HG03135 (cell line): ENCODE data around the gene SYNE1.
A peak's percentile ranks its signal among the peaks of the same experiment; 100 is the strongest.

Experiments used
- ATAC-seq: cut with Tn5 transposase; IDR thresholded peaks from one replicate; pipeline ENCODE4 v1.9.1; 2021; ENCODE audit warnings: mild to moderate bottlenecking, moderate library complexity; ENCODE audit not compliant: unreplicated experiment

SYNE1 gene

DNA sequence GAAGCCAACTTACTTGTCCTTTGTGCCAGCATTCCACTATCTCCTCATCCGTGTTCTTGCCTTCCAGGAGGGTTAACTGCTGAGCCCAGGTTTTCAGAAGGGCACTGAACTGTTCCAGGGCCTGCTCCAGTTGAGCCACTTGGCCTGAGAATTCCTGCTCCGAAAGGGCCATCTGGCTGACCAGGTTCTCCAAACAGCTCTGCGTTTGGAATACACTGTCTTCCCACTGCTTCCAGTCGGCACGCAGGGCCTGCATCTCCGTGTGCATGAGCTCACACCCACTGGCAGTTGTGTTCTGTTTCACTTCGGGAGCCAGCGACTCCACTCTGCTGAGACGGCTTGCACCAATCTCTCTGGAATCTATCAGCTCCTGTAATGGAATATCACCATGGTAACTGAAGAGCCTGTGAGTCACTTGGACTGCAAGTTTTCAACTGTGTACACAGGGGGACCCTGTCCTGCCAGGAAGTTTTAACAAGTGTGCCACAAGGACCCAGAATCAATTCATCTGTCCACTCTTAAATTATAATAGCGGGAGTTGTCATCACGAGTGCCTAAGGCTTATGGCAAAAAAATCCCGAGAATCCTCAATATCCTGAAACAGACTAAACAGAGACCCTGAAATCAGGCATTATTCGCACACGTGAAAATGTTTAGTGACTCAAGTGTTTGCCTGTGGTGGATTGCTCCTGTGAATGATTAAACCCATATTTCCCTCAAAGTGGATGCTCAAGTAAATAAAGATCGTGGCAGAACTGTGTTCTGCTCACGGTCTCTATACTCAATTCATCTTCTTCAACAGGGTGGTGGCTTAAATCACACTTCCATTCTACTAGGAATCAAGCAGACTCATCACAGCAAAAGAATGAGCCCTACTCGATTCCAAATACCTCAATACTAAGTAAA lies 255.9 kb downstream of the SYNE1 start:
- ATAC-seq, result no peak

- ATAC-seq, result no peak
Observed at GRCh38 chr6:152380351-152380767, 256.8 kb downstream of the SYNE1 start.

DNA sequence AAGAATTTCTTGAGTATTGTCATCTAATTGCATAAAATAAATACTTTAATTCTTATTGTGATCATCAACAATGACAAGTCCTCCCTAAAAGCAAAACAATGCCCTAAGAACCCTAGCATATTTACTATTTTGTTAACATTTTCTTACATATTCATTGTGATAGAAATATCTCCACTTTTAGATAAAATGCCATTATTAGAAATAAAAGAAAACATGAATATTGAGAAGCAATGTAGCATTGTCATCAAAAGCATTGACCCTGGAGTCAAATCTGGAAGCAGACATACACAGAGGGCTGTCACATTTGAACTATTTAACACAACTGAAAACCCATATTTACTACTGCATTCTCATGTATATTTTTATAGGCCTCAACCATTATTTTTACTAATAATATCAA lies 257.7 kb downstream of the SYNE1 start:
- no peak for ATAC-seq

GRCh38 chr6:152378169-152378568 lies 259.0 kb downstream of the SYNE1 start:
- ATAC-seq, result no peak

DNA sequence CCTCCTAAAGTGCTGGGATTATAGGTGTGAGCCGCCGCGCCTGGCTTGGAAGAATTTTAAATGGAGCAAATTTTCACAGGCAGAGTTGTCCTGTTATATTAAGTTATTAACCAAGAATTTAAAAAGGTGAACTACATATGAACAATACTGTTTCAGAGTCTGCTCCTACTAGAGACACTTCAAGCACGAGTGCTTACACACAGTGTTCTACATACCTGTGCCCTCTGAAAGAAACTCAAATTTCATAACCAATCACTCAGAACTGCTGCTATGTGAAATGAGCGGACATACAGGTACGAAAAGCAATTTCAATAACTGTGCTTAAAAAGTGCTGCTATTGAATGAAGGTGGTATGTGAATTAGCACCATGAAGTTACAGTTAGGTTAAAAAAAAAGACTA lies 262.0 kb downstream of the SYNE1 start:
- no peak for ATAC-seq

- ATAC-seq, result no peak
Observed at GRCh38 chr6:152372945-152373344, 264.2 kb downstream of the SYNE1 start.

- ATAC-seq, result no peak
Observed at GRCh38 chr6:152371775-152372174, 265.4 kb downstream of the SYNE1 start.

DNA sequence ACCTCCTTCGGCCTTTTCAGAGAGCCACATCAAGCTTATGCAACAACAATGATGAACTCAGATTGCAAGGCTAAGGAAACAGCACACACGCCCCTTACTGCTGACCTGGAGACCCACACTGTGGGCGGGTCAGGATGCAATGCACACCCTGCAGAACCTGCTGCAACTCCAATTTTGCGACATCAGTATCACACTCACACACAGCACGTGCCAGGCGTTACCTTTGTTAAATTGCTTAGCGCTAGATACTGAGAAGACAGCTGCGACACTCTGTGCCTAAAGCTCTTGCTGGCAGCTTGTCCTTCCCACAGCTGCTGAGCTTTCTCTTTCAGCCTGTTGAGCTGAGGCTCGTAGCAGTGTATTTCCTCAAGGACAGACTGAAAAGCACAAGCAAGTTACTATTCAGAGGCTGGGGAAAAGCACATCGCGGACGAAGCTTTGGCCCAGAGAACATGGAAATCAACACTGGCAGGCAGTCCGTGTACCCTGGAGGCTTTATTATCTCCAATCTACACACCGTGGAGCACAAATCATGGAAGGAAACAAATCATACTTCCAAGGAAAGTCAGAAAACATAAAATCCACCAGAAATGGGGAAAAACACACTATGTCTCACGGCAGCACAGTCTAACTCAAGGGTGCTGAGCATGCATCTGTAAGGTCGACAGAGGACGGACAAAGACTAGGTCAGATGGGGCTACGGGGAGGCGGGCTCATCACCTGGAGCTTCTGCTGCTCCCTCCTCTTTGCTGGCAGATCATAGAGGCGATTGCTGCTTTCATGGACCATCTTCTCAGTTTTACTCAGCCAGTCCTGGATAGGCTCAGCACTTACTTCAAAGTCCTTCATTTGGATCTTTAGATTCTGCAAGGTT lies 268.2 kb downstream of the SYNE1 start:
- ATAC-seq, result no peak

GRCh38 chr6:152364866-152365265 lies 272.3 kb downstream of the SYNE1 start:
- ATAC-seq, result no peak

DNA sequence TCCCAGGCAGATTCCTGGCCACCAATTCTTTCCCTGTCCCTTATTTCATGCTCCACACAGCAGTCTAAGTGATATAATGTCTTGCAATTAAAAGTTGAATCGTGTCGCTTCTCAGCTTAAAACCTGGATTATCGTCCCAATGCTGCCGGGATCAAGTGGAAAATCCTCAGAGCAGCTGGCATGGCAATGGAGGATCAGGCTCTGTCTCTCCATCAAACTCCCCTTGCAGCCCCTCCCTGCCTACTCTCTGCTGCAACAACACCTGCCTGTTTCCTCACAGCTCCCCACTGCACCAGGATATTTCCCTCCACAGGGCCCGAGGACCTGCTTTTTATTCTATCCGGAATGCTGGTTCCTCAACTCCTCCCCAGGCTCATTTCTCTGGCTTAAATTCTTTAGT lies 277.1 kb downstream of the SYNE1 start:
- no peak for ATAC-seq

DNA sequence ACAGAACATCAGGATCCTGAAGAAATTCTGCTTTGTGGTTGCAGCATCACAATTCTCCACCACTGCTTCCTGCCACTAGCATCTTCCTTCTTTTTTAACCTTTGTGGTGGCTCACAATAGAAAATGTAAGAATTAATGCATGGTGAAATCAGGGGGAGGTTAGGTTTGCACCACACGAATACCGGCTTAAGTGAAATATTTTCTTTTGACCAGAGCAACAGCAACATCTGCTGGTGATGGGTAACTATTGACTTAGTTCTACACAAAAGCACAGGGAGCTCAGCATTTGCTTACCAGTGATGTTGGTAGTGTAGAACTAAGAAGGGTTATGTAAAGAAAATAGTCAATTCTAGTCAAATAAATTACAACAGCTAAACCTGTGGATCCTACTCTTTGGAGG lies 280.5 kb downstream of the SYNE1 start:
- ATAC-seq, result no peak

DNA sequence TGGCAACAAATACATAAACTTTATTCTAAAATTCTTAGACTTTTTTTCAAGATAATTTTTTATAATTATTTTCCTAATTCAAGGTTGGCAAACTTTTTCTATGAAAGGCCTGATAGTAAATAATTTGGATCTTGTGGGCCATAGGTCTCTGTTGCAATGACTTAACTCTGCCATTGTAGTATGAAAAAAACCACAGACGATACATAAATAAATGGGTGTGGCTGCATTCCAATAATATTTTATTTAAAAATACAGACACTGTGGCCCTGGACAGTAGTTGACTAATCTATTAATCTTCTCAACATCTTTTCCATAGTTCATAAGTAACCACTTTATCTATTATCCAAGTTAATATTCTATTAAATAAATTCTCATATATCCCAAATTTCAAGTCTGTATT lies 281.1 kb downstream of the SYNE1 start:
- no peak for ATAC-seq

- ATAC-seq, result no peak
Observed at GRCh38 chr6:152355166-152355565, 282.0 kb downstream of the SYNE1 start.

DNA sequence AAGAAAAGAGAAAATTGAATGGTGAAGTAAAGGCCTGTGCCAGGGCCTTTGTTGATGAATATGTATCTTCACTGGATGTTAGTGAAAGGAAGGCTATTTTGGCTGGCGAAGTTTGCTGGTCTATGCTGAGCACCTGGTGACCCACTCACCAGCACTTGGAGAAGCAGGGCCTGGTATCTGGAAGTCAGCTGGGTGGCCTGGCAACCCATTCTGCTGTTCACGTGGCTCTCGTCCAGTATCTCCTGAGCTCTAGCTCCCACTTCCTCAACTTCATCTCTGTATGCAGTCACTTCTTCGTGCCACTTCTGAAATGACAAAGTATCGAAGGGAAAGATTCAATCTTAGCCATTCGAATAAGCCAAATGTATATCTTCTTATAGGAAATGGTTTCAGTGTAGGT lies 283.7 kb downstream of the SYNE1 start:
- no peak for ATAC-seq

- ATAC-seq, result no peak
Observed at GRCh38 chr6:152351742-152352141, 285.4 kb downstream of the SYNE1 start.

DNA sequence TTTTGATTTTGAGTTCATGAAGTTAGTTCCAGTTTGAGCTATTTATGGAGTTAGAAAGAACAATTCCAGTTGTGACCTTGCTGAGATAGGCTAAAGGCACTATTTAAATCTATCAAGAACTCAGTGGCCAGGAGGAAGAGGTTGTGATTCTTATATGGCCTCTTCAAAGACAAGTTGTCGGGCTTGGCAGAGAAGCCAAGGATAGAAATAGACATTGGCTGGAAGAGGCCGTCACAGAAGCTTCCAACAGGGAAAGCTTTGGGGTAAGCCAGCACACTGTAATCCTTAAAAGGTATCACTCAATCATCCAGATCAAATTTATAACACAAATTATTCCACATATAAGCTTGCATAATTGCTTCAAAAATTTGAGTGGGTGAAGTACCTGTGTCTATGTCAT lies 286.1 kb downstream of the SYNE1 start:
- ATAC-seq, result no peak

DNA sequence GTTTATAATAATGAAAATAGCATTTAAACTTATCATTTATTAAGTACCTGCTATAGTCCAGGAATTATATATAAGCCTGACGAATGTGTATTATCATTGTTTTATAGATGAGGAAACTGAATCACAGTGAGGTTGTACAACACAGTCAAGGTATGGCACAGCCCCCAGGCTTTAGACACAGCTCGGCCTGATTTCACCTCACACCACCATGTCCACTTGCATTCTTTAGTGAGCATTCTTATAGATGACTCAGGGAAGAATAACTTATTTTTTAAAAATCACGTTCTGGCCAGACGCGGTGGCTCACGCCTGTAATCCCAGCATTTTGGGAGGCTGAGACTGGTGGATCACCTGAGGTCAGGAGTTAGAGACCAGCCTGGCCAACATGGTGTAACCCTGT lies 289.0 kb downstream of the SYNE1 start:
- ATAC-seq, result no peak

DNA sequence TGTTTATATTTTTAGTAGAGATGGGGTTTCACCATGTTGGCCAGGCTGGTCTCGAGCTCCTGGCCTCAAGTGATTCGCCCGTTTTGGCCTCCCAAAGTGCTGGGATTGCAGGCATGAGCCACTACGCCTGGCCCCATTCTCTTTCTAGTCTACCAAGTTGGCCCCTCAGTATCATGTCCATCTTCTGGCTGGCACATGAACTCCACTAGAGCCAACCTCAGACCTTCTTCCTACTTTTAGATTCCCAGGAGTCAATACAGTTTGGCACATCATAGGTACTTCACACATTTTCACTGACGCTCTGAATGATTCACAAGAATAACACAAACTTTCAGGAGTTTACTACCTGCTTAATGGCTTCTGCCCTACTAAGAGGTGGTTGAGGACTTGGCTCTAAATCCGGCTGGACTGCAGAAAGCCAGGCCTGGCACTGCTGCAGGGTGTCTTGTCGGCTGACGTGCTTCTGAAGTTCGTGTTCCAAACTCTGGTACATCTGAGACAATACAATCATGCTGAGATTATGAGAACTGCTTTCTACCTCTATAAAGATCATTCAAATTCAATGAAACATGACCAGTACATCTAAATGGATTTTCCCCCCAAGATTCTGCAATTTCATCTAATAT lies 293.3 kb downstream of the SYNE1 start:
- ATAC-seq, result no peak

GRCh38 chr6:152341596-152341995 lies 295.6 kb downstream of the SYNE1 start:
- ATAC-seq, result no peak

- peak; percentile 90 for ATAC-seq
Observed at GRCh38 chr6:152338335-152339125, 298.6 kb downstream of the SYNE1 start.

- ATAC-seq, result no peak
Observed at GRCh38 chr6:152334555-152334954, 302.6 kb downstream of the SYNE1 start.
